Natural killer cell (primary cell): ENCODE data around the gene URI1. TPM values are rescaled to one million over a fixed set of nuclear protein-coding genes. Genes with fewer than 3 reads are reported as not detected.

ENCODE experiments used
- ATAC-seq, 3 donors: fragments of 150-1000 bp in 2 of 3; fragments of 200-7000 bp in 1 of 3; cut with Tn5 transposase; 1 replicate in 1 of 3; 2 replicates in 2 of 3; pipeline ENCODE4 v1.10.0; 2021; ENCODE audit warnings: mild to moderate bottlenecking in 2 of 3, moderate library complexity in 2 of 3
- DNase-seq, 2 donors: peaks; one replicate each; pipeline versions ENCODE4 v3.0.0 to v3.0.0-alpha.2; 2013 to 2021; ENCODE audit warnings: mixed read lengths in 1 of 2
- H3K27ac ChIP-seq: one replicate; pipeline ENCODE4 v1.5.1; 2013; ENCODE audit warnings: mild to moderate bottlenecking, low read length
- H3K27me3 ChIP-seq: one replicate; pipeline ENCODE4 v1.6.1; 2013; ENCODE audit warnings: low read length; ENCODE audit not compliant: control insufficient read depth, insufficient read depth
- H3K36me3 ChIP-seq: one replicate; pipeline ENCODE4 v1.6.1; 2013; ENCODE audit warnings: low read length; ENCODE audit not compliant: control insufficient read depth, insufficient read depth
- H3K4me1 ChIP-seq: one replicate; pipeline ENCODE4 v1.6.1; 2013; ENCODE audit warnings: low read length; ENCODE audit not compliant: control insufficient read depth, insufficient read depth
- H3K4me3 ChIP-seq: one replicate; pipeline ENCODE4 v1.5.1; 2013; ENCODE audit warnings: low read length
- H3K9me3 ChIP-seq: one replicate; pipeline ENCODE4 v1.6.1; 2013; ENCODE audit warnings: low read length; ENCODE audit not compliant: control insufficient read depth, insufficient read depth
- H3K27ac Mint-ChIP-seq, 2 donors: one replicate each; pipeline ENCODE4 v1.8.0; 2022; ENCODE audit warnings: mild to moderate bottlenecking in 2 of 2, mixed read lengths in 2 of 2, moderate library complexity in 1 of 2
- H3K27me3 Mint-ChIP-seq, 2 donors: one replicate each; pipeline ENCODE4 v1.8.0; 2022; ENCODE audit warnings: low read depth in 2 of 2, mixed read lengths in 2 of 2
- H3K36me3 Mint-ChIP-seq: one replicate; pipeline ENCODE4 v1.8.0; 2022; ENCODE audit warnings: mixed read lengths
- H3K4me1 Mint-ChIP-seq, 2 donors: one replicate each; pipeline ENCODE4 v1.8.0; 2022; ENCODE audit warnings: mixed read lengths in 2 of 2
- H3K4me3 Mint-ChIP-seq: one replicate; pipeline ENCODE4 v1.8.0; 2022; ENCODE audit warnings: mild to moderate bottlenecking, moderate library complexity, mixed read lengths
- H3K9me3 Mint-ChIP-seq, 2 donors: one replicate each; pipeline ENCODE4 v1.8.0; 2022; ENCODE audit warnings: mixed read lengths in 2 of 2
- CTCF ChIP-seq: fragments of 200-600 bp; IDR thresholded peaks from one replicate; pipeline ENCODE4 v1.8.0; 2022; ENCODE audit warnings: antibody characterized with exemption
- WGBS: methylation state at CpG from one replicate; pipeline ENCODE4 v1.1.7; 2013; ENCODE audit warnings: missing lambda C conversion rate; ENCODE audit not compliant: insufficient coverage; 5-methylcytosine and 5-hydroxymethylcytosine counted together
- intact Hi-C: fragments of 100-400 bp; cut with micrococcal nuclease; formaldehyde crosslinking; loops from one replicate; pipeline ENCODE4 v1.14.2; 2022
- total RNA-seq, 4 donors: library from RNA; stranded (reverse); fragments of 120-200 nt in 1 of 4; gene quantifications; one replicate each; pipeline versions ENCODE4 v1.2.3 to v1.2.4, GENCODE V29; 2013 to 2022

The URI1 gene
- total RNA-seq, 3 donors from 2014 or later (not counting 1 experiment from before 2014, with no cell fraction given) = 66.8 to 72.8 (median 68.4) TPM

GRCh38 chr19:30064771-30065494, 122.9 kb downstream of the URI1 start:
- WGBS = 79% methylated on average over 16 of the region's 16 CpGs
- no peaks in the 10 kb centered on the region for H3K36me3 ChIP-seq
- no peaks in the 10 kb centered on the region for H3K4me1 Mint-ChIP-seq
- no peaks in the 10 kb centered on the region for H3K36me3 Mint-ChIP-seq
- no peak overlapping the region for H3K27ac ChIP-seq
- H3K4me3 ChIP-seq = no peak overlapping the region
- H3K27ac Mint-ChIP-seq = no peak overlapping the region
- intact Hi-C loops = no loop called here
- DNase-seq (no peak), ATAC-seq (no peak)
- no peak for TF ChIP-seq CTCF
- no peak overlapping the region for H3K4me3 Mint-ChIP-seq
- peaks cover 6 to 11% of the 10 kb centered on the region in 2 donors for H3K9me3 Mint-ChIP-seq
- no peaks in the 10 kb centered on the region for H3K4me1 ChIP-seq
- no peaks in the 10 kb centered on the region for H3K9me3 ChIP-seq
- no peaks in the 10 kb centered on the region for H3K27me3 ChIP-seq
- H3K27me3 Mint-ChIP-seq = peaks cover 0 to 4% of the 10 kb centered on the region in 2 donors

DNA sequence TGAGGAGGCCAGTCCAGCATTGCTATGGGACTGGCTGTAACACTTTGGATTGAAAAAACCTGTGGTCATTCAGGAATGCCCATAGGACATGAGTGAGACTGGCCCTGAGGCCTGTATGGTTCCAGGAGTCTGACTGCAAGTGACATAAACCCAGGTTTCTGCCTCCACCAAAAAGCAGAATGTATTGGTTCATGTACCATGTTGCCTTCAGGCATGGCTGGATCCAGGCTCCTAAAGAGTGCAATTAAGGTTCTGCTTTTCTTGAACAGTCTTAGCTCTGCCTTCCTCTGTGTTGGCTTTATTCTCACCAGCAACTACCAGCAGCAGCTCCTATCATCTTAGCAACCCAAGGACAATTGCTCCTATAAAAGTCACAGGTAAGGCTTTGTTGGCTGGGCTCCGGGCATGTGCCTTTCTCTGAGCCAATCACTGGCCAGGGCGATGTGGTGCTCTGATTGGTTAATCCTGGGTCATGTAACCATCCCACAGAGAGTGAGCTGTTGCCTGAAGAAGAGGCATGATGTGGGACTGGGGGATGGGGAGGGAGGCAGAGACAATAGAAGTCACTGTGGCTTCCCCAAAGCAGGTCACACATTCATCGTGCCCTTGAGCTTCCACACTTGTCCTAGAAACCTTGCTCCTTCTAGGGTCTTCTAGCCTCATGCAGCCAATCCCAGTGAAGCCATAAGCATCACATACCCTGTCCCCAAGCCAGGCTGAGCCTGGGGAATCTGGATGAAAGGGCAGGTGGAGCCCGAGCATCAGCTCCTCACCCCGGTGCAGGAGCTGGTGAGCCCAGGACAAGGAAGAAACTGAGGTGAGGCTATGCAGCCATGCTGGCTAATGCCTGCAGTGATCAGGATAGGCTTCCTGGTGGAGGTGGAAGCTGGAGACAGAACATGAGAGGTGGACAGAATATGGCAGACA, 123.9 kb downstream of the URI1 start:
- Mint-ChIP-seq H3K4me3 (no peak overlapping the region), H3K27me3 (peaks cover 0 to 4% of the 10 kb centered on the region in 2 donors), H3K36me3 (no peaks in the 10 kb centered on the region), H3K9me3 (peaks cover 6 to 11% of the 10 kb centered on the region in 2 donors), H3K4me1 (no peaks in the 10 kb centered on the region), H3K27ac (no peak overlapping the region)
- H3K4me3 ChIP-seq = no peak overlapping the region
- 91% methylated on average over 5 of the region's 5 CpGs for WGBS
- H3K27me3 ChIP-seq = no peaks in the 10 kb centered on the region
- H3K36me3 ChIP-seq = no peaks in the 10 kb centered on the region
- no peak for TF ChIP-seq CTCF
- ATAC-seq (no peak), DNase-seq (no peak)
- no peaks in the 10 kb centered on the region for H3K4me1 ChIP-seq
- H3K9me3 ChIP-seq = no peaks in the 10 kb centered on the region
- intact Hi-C loops = no loop called here
- no peak overlapping the region for H3K27ac ChIP-seq

Other genes starting within 250 kb of the URI1 start
- 10 to 100 TPM; 33.1 to 52.6 (median 47.5) TPM for gene C19orf12, start 227.0 kb upstream of the URI1 start, total RNA-seq
- 1 to 10 TPM; 2.6 to 6.7 (median 2.9) TPM for gene CCNE1, start 130.2 kb upstream of the URI1 start, total RNA-seq